Activated CD4-positive, alpha-beta T cell treated with anti-CD3 and anti-CD28 coated beads, Interleukin-2, amount 10 ng/mL, durations not matched to agents 7 days and 5 days (primary cell): Measurements from ENCODE around the gene CDC42EP3. TPM values are rescaled to one million over a fixed set of nuclear protein-coding genes. Genes with fewer than 3 reads are reported as not detected.

Source experiments
- CTCF ChIA-PET: fragments of 350-600 bp; sonication (Branson Sonifier 250); formaldehyde crosslinking; loops from one replicate; lab custom pipeline; 2021; ENCODE audit warnings: antibody characterized with exemption; lab: Charles Lee
- POLR2A ChIA-PET: fragments of 350-600 bp; sonication (Branson Sonifier 250); formaldehyde crosslinking; loops from one replicate; lab custom pipeline; 2021; ENCODE audit warnings: antibody characterized with exemption; lab: Charles Lee
- DNase-seq: peaks from one replicate; pipeline ENCODE4 v3.0.0-alpha.2; 2020
- H3K27ac Mint-ChIP-seq: one replicate; pipeline ENCODE4 v1.8.0; 2021; ENCODE audit warnings: mild to moderate bottlenecking, moderate library complexity, mixed read lengths
- H3K27me3 Mint-ChIP-seq: one replicate; pipeline ENCODE4 v1.8.0; 2021; ENCODE audit warnings: mixed read lengths
- H3K36me3 Mint-ChIP-seq: one replicate; pipeline ENCODE4 v1.8.0; 2021; ENCODE audit warnings: low read depth, mixed read lengths
- H3K4me1 Mint-ChIP-seq: one replicate; pipeline ENCODE4 v1.8.0; 2021; ENCODE audit warnings: mixed read lengths
- H3K4me3 Mint-ChIP-seq: one replicate; pipeline ENCODE4 v1.8.0; 2021; ENCODE audit warnings: mild to moderate bottlenecking, moderate library complexity, mixed read lengths
- H3K9me3 Mint-ChIP-seq: one replicate; pipeline ENCODE4 v1.8.0; 2021; ENCODE audit warnings: mixed read lengths
- total RNA-seq, 2 experiments: library from RNA; stranded (reverse); gene quantifications; one replicate each; pipeline ENCODE4 v1.2.3, GENCODE V29; 2021

CDC42EP3 gene
- 10 to 100 TPM; 28.2 to 39.8 TPM for total RNA-seq

- Mint-ChIP-seq H3K27ac (peak within 1 kb of the TSS; percentile 89), H3K27me3 (peaks cover 2% of the 10 kb centered on the region), H3K4me1 (peaks cover 47% of the 10 kb centered on the region), H3K4me3 (peak within 1 kb of the TSS; percentile 95), H3K9me3 (no peaks in the 10 kb centered on the region), H3K36me3 (peaks cover 23% of the 10 kb centered on the region)
- ChIA-PET POLR2A (no interaction called here), CTCF (interaction anchor here (0.6 to 1.9 kb wide), 11 partner anchors 13 to 517 kb away, joined by 3 to 7 read pairs (median 3); no protein-coding TSS in a partner anchor)
- peak; percentile 69 for DNase-seq
Observed at GRCh38 chr2:37671009-37671815, at the start of gene CDC42EP3. Gene CDC42EP3, minus strand, starts transcription at chr2:37671642. Its CDS starts 25,055 bp downstream, at chr2:37646587.

GRCh38 chr2:37721201-37721560 is 49.7 kb upstream of the CDC42EP3 start:
- no peak overlapping the region for H3K4me3 Mint-ChIP-seq
- peaks cover 3% of the 10 kb centered on the region for H3K36me3 Mint-ChIP-seq

GRCh38 chr2:37720533-37721200 is 49.2 kb upstream of the CDC42EP3 start:
- peaks cover 10% of the 10 kb centered on the region for H3K27me3 Mint-ChIP-seq
- ChIA-PET CTCF (no interaction called here), POLR2A (no interaction called here)

More at GRCh38 chr2:37721201-37721560, 49.7 kb upstream of the CDC42EP3 start:
- Mint-ChIP-seq H3K27ac (no peak overlapping the region), H3K4me1 (peaks cover 3% of the 10 kb centered on the region), H3K27me3 (peaks cover 8% of the 10 kb centered on the region), H3K9me3 (peaks cover 8% of the 10 kb centered on the region)
- ChIA-PET CTCF (no interaction called here), POLR2A (no interaction called here)
- DNase-seq = no peak

GRCh38 chr2:37718515-37719161 is 47.2 kb upstream of the CDC42EP3 start:
- no peak for DNase-seq
- peaks cover 10% of the 10 kb centered on the region for H3K4me1 Mint-ChIP-seq
- peaks cover 12% of the 10 kb centered on the region for H3K27me3 Mint-ChIP-seq
- no peak overlapping the region for H3K4me3 Mint-ChIP-seq
- no peak overlapping the region for H3K27ac Mint-ChIP-seq
- peaks cover 18% of the 10 kb centered on the region for H3K36me3 Mint-ChIP-seq
- ChIA-PET CTCF (interaction anchor here (1.3 to 1.4 kb wide), 2 partner anchors 11 to 21 kb away, joined by 3 to 4 read pairs; no protein-coding TSS in a partner anchor), POLR2A (no interaction called here)
- peaks cover 21% of the 10 kb centered on the region for H3K9me3 Mint-ChIP-seq

More at GRCh38 chr2:37720533-37721200, 49.2 kb upstream of the CDC42EP3 start:
- peaks cover 4% of the 10 kb centered on the region for H3K36me3 Mint-ChIP-seq
- H3K4me1 Mint-ChIP-seq = peaks cover 3% of the 10 kb centered on the region
- no peak for DNase-seq
- no peak overlapping the region for H3K4me3 Mint-ChIP-seq
- H3K27ac Mint-ChIP-seq = no peak overlapping the region
- peaks cover 13% of the 10 kb centered on the region for H3K9me3 Mint-ChIP-seq

- DNase-seq = no peak
- Mint-ChIP-seq H3K36me3 (peaks cover 25% of the 10 kb centered on the region), H3K4me1 (peaks cover 45% of the 10 kb centered on the region), H3K4me3 (no peak overlapping the region), H3K27me3 (peaks cover 12% of the 10 kb centered on the region), H3K9me3 (peaks cover 22% of the 10 kb centered on the region), H3K27ac (peak overlapping the region; percentile 78)
- CTCF ChIA-PET = interaction anchor here (0.9 to 1.1 kb wide), 3 partner anchors 15 to 165 kb away, joined by 3 read pairs; no protein-coding TSS in a partner anchor
- POLR2A ChIA-PET = no interaction called here
Observed at GRCh38 chr2:37713258-37713700, 41.8 kb upstream of the CDC42EP3 start.

- peak overlapping the region; percentile 26 for H3K4me3 Mint-ChIP-seq
Observed at GRCh38 chr2:37711831-37712230, 40.4 kb upstream of the CDC42EP3 start.

GRCh38 chr2:37711308-37711731 is 39.9 kb upstream of the CDC42EP3 start:
- POLR2A ChIA-PET = interaction anchor here (0.6 kb wide), 1 partner anchor 388 kb away, joined by 3 read pairs; no protein-coding TSS in a partner anchor

More at GRCh38 chr2:37711831-37712230, 40.4 kb upstream of the CDC42EP3 start:
- peaks cover 25% of the 10 kb centered on the region for H3K36me3 Mint-ChIP-seq
- peaks cover 22% of the 10 kb centered on the region for H3K9me3 Mint-ChIP-seq
- peak overlapping the region; percentile 82 for H3K27ac Mint-ChIP-seq
- peaks cover 6% of the 10 kb centered on the region for H3K27me3 Mint-ChIP-seq
- DNase-seq = no peak
- peaks cover 57% of the 10 kb centered on the region for H3K4me1 Mint-ChIP-seq
- CTCF ChIA-PET = interaction anchor here (1.2 kb wide), 1 partner anchor 13 kb away, joined by 3 read pairs; no protein-coding TSS in a partner anchor
- POLR2A ChIA-PET = no interaction called here

GRCh38 chr2:37709111-37709510 is 37.7 kb upstream of the CDC42EP3 start:
- peaks cover 5% of the 10 kb centered on the region for H3K9me3 Mint-ChIP-seq
- no peaks in the 10 kb centered on the region for H3K27me3 Mint-ChIP-seq
- H3K4me1 Mint-ChIP-seq = peaks cover 67% of the 10 kb centered on the region
- no peak for DNase-seq
- ChIA-PET CTCF (no interaction called here), POLR2A (no interaction called here)
- H3K36me3 Mint-ChIP-seq = peaks cover 9% of the 10 kb centered on the region
- H3K27ac Mint-ChIP-seq = no peak overlapping the region
- no peak overlapping the region for H3K4me3 Mint-ChIP-seq

More at GRCh38 chr2:37711308-37711731, 39.9 kb upstream of the CDC42EP3 start:
- Mint-ChIP-seq H3K36me3 (peaks cover 23% of the 10 kb centered on the region), H3K4me3 (peak overlapping the region; percentile 26), H3K27ac (peak overlapping the region; percentile 82), H3K9me3 (peaks cover 20% of the 10 kb centered on the region), H3K27me3 (peaks cover 5% of the 10 kb centered on the region), H3K4me1 (peaks cover 62% of the 10 kb centered on the region)
- CTCF ChIA-PET = interaction anchor here (1.2 kb wide), 1 partner anchor 12 kb away, joined by 3 read pairs; no protein-coding TSS in a partner anchor
- DNase-seq = peak; percentile 62

GRCh38 chr2:37708146-37708545 is 36.7 kb upstream of the CDC42EP3 start:
- Mint-ChIP-seq H3K27me3 (peaks cover under 1% of the 10 kb centered on the region), H3K27ac (peak overlapping the region; percentile 11), H3K4me3 (no peak overlapping the region), H3K4me1 (peaks cover 61% of the 10 kb centered on the region), H3K9me3 (peaks cover 8% of the 10 kb centered on the region), H3K36me3 (peaks cover 6% of the 10 kb centered on the region)
- ChIA-PET POLR2A (no interaction called here), CTCF (interaction anchor here (1.6 kb wide), 1 partner anchor 10 kb away, joined by 4 read pairs; no protein-coding TSS in a partner anchor)
- DNase-seq = no peak

- POLR2A ChIA-PET = no interaction called here
- CTCF ChIA-PET = interaction anchor here (1.6 kb wide), 1 partner anchor 11 kb away, joined by 4 read pairs; no protein-coding TSS in a partner anchor
- Mint-ChIP-seq H3K36me3 (peaks cover 3% of the 10 kb centered on the region), H3K4me1 (peaks cover 56% of the 10 kb centered on the region), H3K27me3 (peaks cover 2% of the 10 kb centered on the region), H3K9me3 (peaks cover 7% of the 10 kb centered on the region), H3K4me3 (no peak overlapping the region), H3K27ac (no peak overlapping the region)
- DNase-seq = no peak
Observed at GRCh38 chr2:37707393-37707792, 36.0 kb upstream of the CDC42EP3 start.

GRCh38 chr2:37706334-37707183 is 35.1 kb upstream of the CDC42EP3 start:
- DNase-seq = no peak
- CTCF ChIA-PET = interaction anchor here (1.2 to 1.6 kb wide), 2 partner anchors 12 to 28 kb away, joined by 3 to 4 read pairs; no protein-coding TSS in a partner anchor
- peaks cover 49% of the 10 kb centered on the region for H3K4me1 Mint-ChIP-seq
- H3K9me3 Mint-ChIP-seq = peaks cover 10% of the 10 kb centered on the region
- POLR2A ChIA-PET = interaction anchor here (0.6 kb wide), 1 partner anchor 222 kb away, joined by 7 read pairs; no protein-coding TSS in a partner anchor
- H3K27me3 Mint-ChIP-seq = peaks cover 2% of the 10 kb centered on the region
- no peak overlapping the region for H3K27ac Mint-ChIP-seq
- peaks cover 6% of the 10 kb centered on the region for H3K36me3 Mint-ChIP-seq
- no peak overlapping the region for H3K4me3 Mint-ChIP-seq
